Neutrophil (primary cell): ENCODE measurements around the gene PSMG1.

Source experiments
- H3K27ac ChIP-seq: fragments of 200-600 bp; sonication (generic); 2 replicates; pipeline ENCODE4 v1.5.1; 2016; ENCODE audit warnings: mild to moderate bottlenecking, moderate library complexity
- H3K27me3 ChIP-seq: fragments of 200-600 bp; sonication (generic); 2 replicates; pipeline ENCODE4 v1.6.0; 2016; ENCODE audit warnings: mild to moderate bottlenecking
- H3K36me3 ChIP-seq: fragments of 200-600 bp; sonication (generic); 2 replicates; pipeline ENCODE4 v1.5.1; 2017
- H3K4me1 ChIP-seq, 2 experiments: fragments of 200-600 bp in 1 of 2; sonication (generic) in 1 of 2; 1 replicate in 1 of 2; 2 replicates in 1 of 2; pipeline versions ENCODE4 v1.5.1 to v1.6.1; 2013 to 2016; ENCODE audit warnings: low read depth in 1 of 2, low read length in 1 of 2, mild to moderate bottlenecking in 1 of 2, moderate library complexity in 1 of 2; ENCODE audit not compliant: control insufficient read depth in 1 of 2, insufficient read depth in 1 of 2
- H3K4me3 ChIP-seq, 2 experiments: fragments of 200-600 bp in 1 of 2; sonication (generic) in 1 of 2; 1 replicate in 1 of 2; 2 replicates in 1 of 2; pipeline ENCODE4 v1.5.1; 2013 to 2016; ENCODE audit warnings: low read depth in 1 of 2, low read length in 1 of 2, mild to moderate bottlenecking in 1 of 2, moderate library complexity in 1 of 2
- H3K9me3 ChIP-seq: fragments of 200-600 bp; sonication (generic); 2 replicates; pipeline ENCODE4 v1.5.1; 2016
- CTCF ChIP-seq: fragments of 200-600 bp; sonication (generic); IDR thresholded peaks from 2 replicates; pipeline ENCODE4 v1.5.1; 2016; ENCODE audit warnings: antibody characterized with exemption

The PSMG1 gene

GRCh38 chr21:39148975-39149374 is 34.3 kb downstream of the PSMG1 start:
- no peaks in the 10 kb centered on the region for H3K36me3 ChIP-seq
- TF ChIP-seq CTCF: no peak
- H3K27me3 ChIP-seq: no peaks in the 10 kb centered on the region
- H3K9me3 ChIP-seq: no peaks in the 10 kb centered on the region
- H3K4me1 ChIP-seq: no peaks in the 10 kb centered on the region
- H3K4me3 ChIP-seq: no peak overlapping the region
- no peak overlapping the region for H3K27ac ChIP-seq

DNA sequence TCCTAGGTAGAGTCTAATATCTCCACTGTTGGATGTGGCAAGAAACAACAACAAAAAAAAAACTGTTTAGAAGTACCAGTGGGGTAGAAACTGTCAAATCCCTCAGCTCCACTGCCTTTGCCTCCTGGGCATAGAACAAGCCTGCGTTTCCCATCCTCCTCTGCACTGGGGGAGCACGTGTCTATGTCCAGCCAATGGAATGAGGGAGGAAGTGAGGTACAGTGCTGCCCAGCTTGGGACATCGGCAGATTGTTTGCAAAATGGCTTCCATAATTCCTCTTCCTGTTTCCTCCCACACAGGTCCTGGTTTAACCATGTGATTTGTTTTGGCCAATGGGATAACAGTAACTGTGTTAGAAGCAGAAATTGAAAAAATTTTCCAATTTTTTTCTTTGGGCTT is 39.1 kb downstream of the PSMG1 start:
- H3K4me3 ChIP-seq: no peak overlapping the region
- no peak overlapping the region for H3K27ac ChIP-seq
- H3K27me3 ChIP-seq: no peaks in the 10 kb centered on the region
- H3K9me3 ChIP-seq: no peaks in the 10 kb centered on the region
- H3K4me1 ChIP-seq: no peaks in the 10 kb centered on the region
- TF ChIP-seq CTCF: no peak
- no peaks in the 10 kb centered on the region for H3K36me3 ChIP-seq

- TF ChIP-seq CTCF: no peak
- no peak overlapping the region for H3K4me3 ChIP-seq
- H3K4me1 ChIP-seq: no peaks in the 10 kb centered on the region
Observed at GRCh38 chr21:39142972-39143371, 40.3 kb downstream of the PSMG1 start.

DNA sequence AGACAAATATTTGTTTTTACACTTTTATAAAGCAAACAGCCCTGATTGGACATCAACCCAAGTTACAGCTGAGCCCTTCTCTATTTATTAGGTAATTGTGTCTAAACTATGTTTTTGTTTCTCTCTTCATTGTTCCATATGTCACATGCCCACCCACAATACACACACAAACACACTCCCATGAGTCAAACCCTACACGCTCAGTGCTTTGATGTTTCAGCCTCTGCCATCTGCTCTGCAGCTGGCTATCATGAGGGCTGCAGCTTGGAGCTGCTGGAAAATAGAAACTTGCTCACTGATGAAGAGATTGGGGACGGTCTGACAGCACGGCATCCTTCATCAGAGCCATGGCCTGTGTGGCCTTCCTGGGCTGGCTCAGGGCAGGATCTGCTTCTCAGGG is 41.7 kb downstream of the PSMG1 start:
- Histone ChIP-seq H3K36me3 (no peaks in the 10 kb centered on the region), H3K9me3 (no peaks in the 10 kb centered on the region), H3K27ac (no peak overlapping the region), H3K4me3 (no peak overlapping the region), H3K27me3 (no peaks in the 10 kb centered on the region), H3K4me1 (no peaks in the 10 kb centered on the region)
- no peak for TF ChIP-seq CTCF

More at GRCh38 chr21:39142972-39143371, 40.3 kb downstream of the PSMG1 start:
- Histone ChIP-seq H3K36me3 (no peaks in the 10 kb centered on the region), H3K27ac (no peak overlapping the region), H3K27me3 (no peaks in the 10 kb centered on the region), H3K9me3 (no peaks in the 10 kb centered on the region)

DNA sequence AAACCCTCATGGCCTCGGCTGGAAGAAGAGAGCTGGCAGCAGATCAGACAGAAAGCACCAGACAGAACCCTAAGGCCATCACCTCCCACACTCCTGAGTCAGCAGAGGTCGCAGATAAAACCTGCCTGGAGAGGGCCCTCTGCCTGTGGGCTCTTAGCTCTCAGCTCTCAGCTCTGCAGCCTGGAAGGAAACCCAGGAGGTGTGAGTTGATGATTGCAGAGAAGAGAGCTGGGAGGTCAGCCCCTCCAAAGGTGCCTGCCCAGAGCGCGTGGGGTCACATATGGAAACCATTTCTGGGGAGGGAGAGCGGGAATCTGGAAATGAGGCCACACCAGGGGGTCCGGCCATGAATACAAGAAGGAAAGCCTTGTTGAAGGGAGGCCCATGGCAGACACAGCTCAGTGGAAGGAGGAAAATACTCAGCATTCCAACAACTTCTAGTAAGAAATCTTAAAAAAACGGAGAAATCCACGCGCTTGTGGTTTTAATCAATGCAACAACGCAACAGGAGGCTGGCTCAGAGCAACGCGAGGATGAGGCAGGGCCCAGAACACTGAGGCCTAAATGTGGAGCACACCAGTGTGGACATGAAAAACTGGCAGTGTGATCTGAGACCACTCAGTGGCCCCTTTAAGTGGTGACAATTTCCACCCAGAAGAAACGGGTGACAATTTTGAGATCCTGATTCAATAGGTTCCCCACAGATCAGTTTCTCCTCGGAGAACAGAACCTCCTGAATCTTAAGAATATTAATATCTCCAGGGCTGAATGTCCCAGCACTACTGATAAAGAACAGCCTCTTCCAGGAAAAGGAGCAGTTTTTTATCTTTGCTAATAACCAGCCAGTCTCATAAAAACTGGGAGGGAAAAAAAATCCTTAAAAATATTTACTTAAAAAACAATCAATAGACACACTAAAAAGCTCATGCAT is 45.7 kb downstream of the PSMG1 start:
- no peaks in the 10 kb centered on the region for H3K4me1 ChIP-seq
- no peak overlapping the region for H3K27ac ChIP-seq
- no peak for TF ChIP-seq CTCF
- H3K27me3 ChIP-seq: no peaks in the 10 kb centered on the region
- H3K36me3 ChIP-seq: no peaks in the 10 kb centered on the region
- no peak overlapping the region for H3K4me3 ChIP-seq
- H3K9me3 ChIP-seq: no peaks in the 10 kb centered on the region
